ENCODE measurements around the gene MRPL50.
"Not testable (repeated sequence)": the region's sequence is repeated elsewhere in the genome, so short reads cannot be mapped to it uniquely, and the experiment has no call there.

Gene MRPL50

DNA sequence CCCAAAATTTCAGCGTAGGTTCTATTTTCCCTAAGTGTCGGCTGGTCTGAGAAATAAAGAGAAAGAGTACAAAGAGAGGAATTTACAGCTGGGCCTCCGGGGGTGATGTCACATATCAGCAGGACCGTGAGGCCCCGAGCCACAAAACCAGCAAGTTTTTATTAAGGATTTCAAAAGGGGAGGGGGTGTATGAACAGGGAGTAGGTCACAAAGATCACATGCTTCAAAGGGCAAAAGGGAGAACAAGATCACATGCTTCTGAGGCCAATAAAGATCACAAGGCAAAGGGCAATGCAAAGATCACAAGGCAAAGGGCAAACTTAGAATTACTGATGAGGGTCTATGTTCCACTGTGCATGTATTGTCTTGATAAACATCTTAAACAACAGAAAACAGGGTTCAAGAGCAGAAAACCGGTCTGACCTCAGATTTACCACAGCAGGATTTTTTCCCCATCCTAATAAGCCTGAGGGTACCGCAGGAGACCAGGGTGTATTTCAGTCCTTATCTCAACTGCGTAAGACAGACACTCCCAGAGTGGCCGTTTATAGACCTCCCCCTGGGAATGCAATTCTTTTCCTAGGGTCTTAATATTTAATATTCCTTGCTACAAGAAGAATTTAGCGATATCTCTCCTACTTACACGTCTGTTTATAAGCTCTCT is 13.4 kb downstream of the MRPL50 start, which contains the start of gene BAAT:
BAAT (minus strand) TSS at position 134 of the 664 bp plus-strand sequence. CDS start 13,602 bp downstream, outside the sequence.
- not testable (repeated sequence) for H3K23ac ChIP-seq (ENCODE audit: low read depth, low read length, poor library complexity); H3K27ac ChIP-seq (replicated peaks; ENCODE audit: low read length); H3K4me2 ChIP-seq (ENCODE audit: insufficient read depth, low read length, poor library complexity, severe bottlenecking); DNase-seq (ENCODE audit: low spot score); H3K4me1 ChIP-seq (ENCODE audit: control insufficient read depth in 2 of 2, insufficient read depth in 1 of 2, low read depth in 1 of 2, low read length in 2 of 2); H2BK5ac ChIP-seq (ENCODE audit: low read length); H4K91ac ChIP-seq (ENCODE audit: low read depth, low read length, poor library complexity); H4K8ac ChIP-seq (ENCODE audit: low read depth, low read length); H2BK12ac ChIP-seq (ENCODE audit: low read length); H3K9ac ChIP-seq (ENCODE audit: low read depth, low read length, poor library complexity); H3K18ac ChIP-seq (ENCODE audit: low read length); H2BK120ac ChIP-seq (ENCODE audit: low read depth, low read length); H2AK5ac ChIP-seq (ENCODE audit: low read depth, low read length); H2AFZ ChIP-seq (ENCODE audit: low read length); H3K27me3 ChIP-seq (ENCODE audit: control insufficient read depth in 3 of 3, insufficient read depth in 3 of 3, low read depth in 1 of 3, low read length in 3 of 3); H3K4me3 ChIP-seq (ENCODE audit: low read length in 2 of 2); H3K14ac ChIP-seq (ENCODE audit: low read length); H3K4ac ChIP-seq (ENCODE audit: low read length); H2BK15ac ChIP-seq (ENCODE audit: low read length); H3K79me1 ChIP-seq (ENCODE audit: low read depth, low read length)
- Histone ChIP-seq H3K9me3 (replicated peaks in 1 of 2; ENCODE audit: control insufficient read depth in 2 of 2, insufficient read depth in 1 of 2, low read depth in 1 of 2, low read length in 2 of 2) (peaks cover 0 to 31% of the 10 kb centered on the region in 2 donors), H3K36me3 (replicated peaks in 1 of 2; ENCODE audit: control insufficient read depth in 2 of 2, insufficient read depth in 2 of 2, low read length in 2 of 2) (peaks cover 1 to 36% of the 10 kb centered on the region in 2 donors)
- whole genome bisulfite sequencing, 2 donors (ENCODE audit: extremely low coverage in 2 of 2, insufficient read length in 2 of 2, insufficient replicate concordance in 1 of 2) = no CpG with 5 or more reads among the region's 11 CpGs

DNA sequence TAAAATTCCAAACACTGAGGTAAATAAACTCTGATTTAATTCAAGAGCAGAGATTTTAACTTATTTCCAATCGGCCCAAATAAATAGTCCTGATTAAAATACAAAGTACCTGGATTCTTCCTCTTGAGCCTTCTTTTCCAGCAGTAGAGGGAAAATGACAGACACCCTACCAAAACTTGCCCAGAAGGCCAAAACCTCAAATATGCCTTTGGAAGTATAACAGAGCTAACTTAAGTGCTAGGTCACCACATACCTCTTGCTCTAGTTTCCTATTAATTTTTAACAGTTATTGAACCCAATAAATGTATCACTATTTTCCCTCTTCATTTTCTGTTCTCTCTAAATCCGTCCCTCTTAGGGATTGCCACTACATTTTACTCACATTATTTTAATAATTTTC is 15.1 kb downstream of the MRPL50 start:
- no peaks in the 10 kb centered on the region for H3K27me3 ChIP-seq (ENCODE audit: control insufficient read depth in 3 of 3, insufficient read depth in 3 of 3, low read depth in 1 of 3, low read length in 3 of 3)
- H3K79me1 ChIP-seq (ENCODE audit: low read depth, low read length) = no peaks in the 10 kb centered on the region
- no peak overlapping the region for H3K14ac ChIP-seq (ENCODE audit: low read length)

DNA sequence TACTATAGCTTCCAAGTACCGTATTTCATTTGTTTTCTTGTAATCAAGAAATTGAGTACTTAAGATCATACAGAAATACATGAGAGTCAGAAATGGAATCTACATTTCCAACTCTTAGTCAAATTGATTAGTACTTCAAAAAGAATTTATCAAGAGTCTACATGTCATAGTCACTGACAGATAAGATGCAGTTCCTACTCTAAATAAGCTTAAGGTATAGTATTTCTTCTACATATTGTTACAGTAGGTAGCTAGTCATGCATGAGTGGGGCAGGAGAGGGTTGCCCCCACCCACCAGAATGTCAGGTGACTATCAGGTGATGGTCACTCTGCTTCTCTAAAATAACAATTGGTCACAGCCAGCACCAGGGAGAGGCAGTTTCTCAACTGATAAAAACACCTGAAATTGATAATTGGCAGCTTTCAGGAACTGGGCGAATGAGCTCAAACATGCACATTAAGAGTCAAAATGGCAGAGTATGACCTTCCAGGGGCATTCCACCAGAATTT is 16.5 kb downstream of the MRPL50 start:
- no peak overlapping the region for H2BK12ac ChIP-seq (ENCODE audit: low read length)
- H3K27ac ChIP-seq (replicated peaks; ENCODE audit: low read length) = no peak overlapping the region
- no peak overlapping the region for H3K4me3 ChIP-seq (ENCODE audit: low read length in 2 of 2)
- no peak overlapping the region for H2AK5ac ChIP-seq (ENCODE audit: low read depth, low read length)
- H3K36me3 ChIP-seq (replicated peaks in 1 of 2; ENCODE audit: control insufficient read depth in 2 of 2, insufficient read depth in 2 of 2, low read length in 2 of 2) = peaks cover 0 to 4% of the 10 kb centered on the region in 2 donors
- no peak overlapping the region for H2AFZ ChIP-seq (ENCODE audit: low read length)
- no peak overlapping the region for H3K4ac ChIP-seq (ENCODE audit: low read length)
- no peak overlapping the region for H2BK15ac ChIP-seq (ENCODE audit: low read length)
- peaks cover 0 to 20% of the 10 kb centered on the region in 2 donors for H3K9me3 ChIP-seq (replicated peaks in 1 of 2; ENCODE audit: control insufficient read depth in 2 of 2, insufficient read depth in 1 of 2, low read depth in 1 of 2, low read length in 2 of 2)
- no peak overlapping the region for H4K91ac ChIP-seq (ENCODE audit: low read depth, low read length, poor library complexity)
- H3K14ac ChIP-seq (ENCODE audit: low read length) = no peak overlapping the region
- no peak overlapping the region for H3K4me2 ChIP-seq (ENCODE audit: insufficient read depth, low read length, poor library complexity, severe bottlenecking)
- no peak overlapping the region for H2BK5ac ChIP-seq (ENCODE audit: low read length)
- H3K23ac ChIP-seq (ENCODE audit: low read depth, low read length, poor library complexity) = no peak overlapping the region
- H3K27me3 ChIP-seq (ENCODE audit: control insufficient read depth in 3 of 3, insufficient read depth in 3 of 3, low read depth in 1 of 3, low read length in 3 of 3) = no peaks in the 10 kb centered on the region
- no peaks in the 10 kb centered on the region for H3K4me1 ChIP-seq (ENCODE audit: control insufficient read depth in 2 of 2, insufficient read depth in 1 of 2, low read depth in 1 of 2, low read length in 2 of 2)
- no CpG with 5 or more reads among the region's 2 CpGs for WGBS, 2 donors (ENCODE audit: extremely low coverage in 2 of 2, insufficient read length in 2 of 2, insufficient replicate concordance in 1 of 2)
- no peak overlapping the region for H2BK120ac ChIP-seq (ENCODE audit: low read depth, low read length)
- no peak for DNase-seq (ENCODE audit: low spot score)
- H3K79me1 ChIP-seq (ENCODE audit: low read depth, low read length) = no peaks in the 10 kb centered on the region
- no peak overlapping the region for H4K8ac ChIP-seq (ENCODE audit: low read depth, low read length)
- H3K9ac ChIP-seq (ENCODE audit: low read depth, low read length, poor library complexity) = no peak overlapping the region
- H3K18ac ChIP-seq (ENCODE audit: low read length) = no peak overlapping the region

More for the DNA sequence above, 15.1 kb downstream of the MRPL50 start:
- peaks cover 0 to 19% of the 10 kb centered on the region in 2 donors for H3K36me3 ChIP-seq (replicated peaks in 1 of 2; ENCODE audit: control insufficient read depth in 2 of 2, insufficient read depth in 2 of 2, low read length in 2 of 2)
- no peak for DNase-seq (ENCODE audit: low spot score)
- no peak overlapping the region for H3K18ac ChIP-seq (ENCODE audit: low read length)
- H2BK120ac ChIP-seq (ENCODE audit: low read depth, low read length) = no peak overlapping the region
- H3K9ac ChIP-seq (ENCODE audit: low read depth, low read length, poor library complexity) = no peak overlapping the region
- H4K91ac ChIP-seq (ENCODE audit: low read depth, low read length, poor library complexity) = no peak overlapping the region
- peaks cover 0 to 31% of the 10 kb centered on the region in 2 donors for H3K9me3 ChIP-seq (replicated peaks in 1 of 2; ENCODE audit: control insufficient read depth in 2 of 2, insufficient read depth in 1 of 2, low read depth in 1 of 2, low read length in 2 of 2)
- H3K4me3 ChIP-seq (ENCODE audit: low read length in 2 of 2) = no peak overlapping the region
- H3K23ac ChIP-seq (ENCODE audit: low read depth, low read length, poor library complexity) = no peak overlapping the region
- H3K4ac ChIP-seq (ENCODE audit: low read length) = no peak overlapping the region
- H2AFZ ChIP-seq (ENCODE audit: low read length) = no peak overlapping the region
- H2BK15ac ChIP-seq (ENCODE audit: low read length) = no peak overlapping the region
- H4K8ac ChIP-seq (ENCODE audit: low read depth, low read length) = no peak overlapping the region
- no peak overlapping the region for H2BK5ac ChIP-seq (ENCODE audit: low read length)
- no peak overlapping the region for H2BK12ac ChIP-seq (ENCODE audit: low read length)
- no peaks in the 10 kb centered on the region for H3K4me1 ChIP-seq (ENCODE audit: control insufficient read depth in 2 of 2, insufficient read depth in 1 of 2, low read depth in 1 of 2, low read length in 2 of 2)
- no peak overlapping the region for H2AK5ac ChIP-seq (ENCODE audit: low read depth, low read length)
- no peak overlapping the region for H3K27ac ChIP-seq (replicated peaks; ENCODE audit: low read length)
- WGBS, 2 donors (ENCODE audit: extremely low coverage in 2 of 2, insufficient read length in 2 of 2, insufficient replicate concordance in 1 of 2) = no CpG with 5 or more reads among the region's 2 CpGs
- no peak overlapping the region for H3K4me2 ChIP-seq (ENCODE audit: insufficient read depth, low read length, poor library complexity, severe bottlenecking)

DNA sequence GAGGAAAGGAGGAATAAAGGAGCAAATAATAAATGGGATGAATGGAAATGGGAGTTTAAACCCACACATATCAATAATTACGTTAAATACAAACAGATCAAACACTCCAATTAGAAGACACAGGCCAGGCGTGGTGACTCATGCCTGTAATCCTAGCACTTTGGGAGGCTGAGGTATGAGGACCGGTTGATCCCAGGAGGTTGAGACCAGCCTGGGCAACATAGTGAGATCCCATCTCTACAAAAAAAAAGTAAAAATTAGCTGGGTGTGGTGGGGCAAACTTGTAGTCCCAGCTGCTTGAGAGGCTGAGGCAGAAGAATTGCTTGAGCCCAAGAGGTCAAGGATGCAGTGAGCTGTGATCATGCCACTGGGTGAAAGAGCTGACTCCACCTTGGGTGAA is 17.3 kb downstream of the MRPL50 start:
- no peak overlapping the region for H3K4me2 ChIP-seq (ENCODE audit: insufficient read depth, low read length, poor library complexity, severe bottlenecking)
- H2BK5ac ChIP-seq (ENCODE audit: low read length) = no peak overlapping the region
- H3K27me3 ChIP-seq (ENCODE audit: control insufficient read depth in 3 of 3, insufficient read depth in 3 of 3, low read depth in 1 of 3, low read length in 3 of 3) = no peaks in the 10 kb centered on the region
- no peak overlapping the region for H2AK5ac ChIP-seq (ENCODE audit: low read depth, low read length)
- H3K4me1 ChIP-seq (ENCODE audit: control insufficient read depth in 2 of 2, insufficient read depth in 1 of 2, low read depth in 1 of 2, low read length in 2 of 2) = peaks cover 1 to 5% of the 10 kb centered on the region in 2 donors
- H3K4me3 ChIP-seq (ENCODE audit: low read length in 2 of 2) = no peak overlapping the region
- no peak overlapping the region for H2BK120ac ChIP-seq (ENCODE audit: low read depth, low read length)
- H3K18ac ChIP-seq (ENCODE audit: low read length) = no peak overlapping the region
- H2BK15ac ChIP-seq (ENCODE audit: low read length) = no peak overlapping the region
- H4K8ac ChIP-seq (ENCODE audit: low read depth, low read length) = no peak overlapping the region
- no peak overlapping the region for H3K23ac ChIP-seq (ENCODE audit: low read depth, low read length, poor library complexity)
- H2BK12ac ChIP-seq (ENCODE audit: low read length) = no peak overlapping the region
- H4K91ac ChIP-seq (ENCODE audit: low read depth, low read length, poor library complexity) = no peak overlapping the region
- DNase-seq (ENCODE audit: low spot score) = no peak
- H3K9me3 ChIP-seq (replicated peaks in 1 of 2; ENCODE audit: control insufficient read depth in 2 of 2, insufficient read depth in 1 of 2, low read depth in 1 of 2, low read length in 2 of 2) = peaks cover 0 to 13% of the 10 kb centered on the region in 2 donors
- no peaks in the 10 kb centered on the region for H3K79me1 ChIP-seq (ENCODE audit: low read depth, low read length)
- no peak overlapping the region for H3K9ac ChIP-seq (ENCODE audit: low read depth, low read length, poor library complexity)
- WGBS, 2 donors (ENCODE audit: extremely low coverage in 2 of 2, insufficient read length in 2 of 2, insufficient replicate concordance in 1 of 2) = no CpG with 5 or more reads among the region's 3 CpGs
- H3K27ac ChIP-seq (replicated peaks; ENCODE audit: low read length) = no peak overlapping the region
- H3K4ac ChIP-seq (ENCODE audit: low read length) = no peak overlapping the region
- H2AFZ ChIP-seq (ENCODE audit: low read length) = no peak overlapping the region
- no peak overlapping the region for H3K14ac ChIP-seq (ENCODE audit: low read length)
- no peaks in the 10 kb centered on the region for H3K36me3 ChIP-seq (replicated peaks in 1 of 2; ENCODE audit: control insufficient read depth in 2 of 2, insufficient read depth in 2 of 2, low read length in 2 of 2)

Data from neuronal stem cell (in vitro differentiated cells).